ENCODE results near the gene VAC14.

- TF ChIP-seq CTCF (IDR thresholded peaks at IDR 0.05 in 2 of 3, conservative IDR thresholded peaks at IDR 0.05 in 1 of 3; ENCODE audit: borderline replicate concordance in 1 of 3, insufficient read depth in 1 of 3, low read depth in 2 of 3, low read length in 2 of 3) = peak; percentile 84 to 97 (median 92)
- TF ChIP-seq POLR2AphosphoS5 (IDR thresholded peaks at IDR 0.05; ENCODE audit: low read depth, low read length) = no peak
- TF ChIP-seq SRF (IDR thresholded peaks at IDR 0.05; ENCODE audit: low read depth) = no peak
- no peak for TF ChIP-seq EZH2 (IDR thresholded peaks at IDR 0.05)
- TF ChIP-seq, protein P1, sequence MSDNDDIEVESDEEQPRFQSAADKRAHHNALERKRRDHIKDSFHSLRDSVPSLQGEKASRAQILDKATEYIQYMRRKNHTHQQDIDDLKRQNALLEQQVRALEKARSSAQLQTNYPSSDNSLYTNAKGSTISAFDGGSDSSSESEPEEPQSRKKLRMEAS (IDR thresholded peaks at IDR 0.05) = no peak
Observed at GRCh38 chr16:70770626-70771552, 30.1 kb downstream of the VAC14 start.
